GM12873 (cell line): ENCODE results near the gene CUX1.

Source experiments
- CTCF ChIP-seq: IDR thresholded peaks from 2 replicates; pipeline ENCODE4 v1.5.1; 2012; ENCODE audit warnings: low read depth, mild to moderate bottlenecking, moderate library complexity, low read length, control low read depth; ENCODE audit not compliant: insufficient read depth; ENCODE audit errors: missing control alignments

Gene CUX1

GRCh38 chr7:102018876-102019275 lies 201.4 kb downstream of the CUX1 start:
- TF ChIP-seq CTCF: no peak

- TF ChIP-seq CTCF: no peak
These were observed 202.0 kb downstream of the CUX1 start for GRCh38 chr7:102019461-102019860.

- no peak for TF ChIP-seq CTCF
These were observed 204.6 kb downstream of the CUX1 start for GRCh38 chr7:102021841-102022618.

- TF ChIP-seq CTCF: no peak
These were observed 206.8 kb downstream of the CUX1 start for GRCh38 chr7:102024005-102024768.

- TF ChIP-seq CTCF: no peak
These were observed 207.5 kb downstream of the CUX1 start for GRCh38 chr7:102024769-102025391.

GRCh38 chr7:102028206-102028826 lies 210.9 kb downstream of the CUX1 start:
- no peak for TF ChIP-seq CTCF

GRCh38 chr7:102029616-102030015 lies 212.2 kb downstream of the CUX1 start:
- no peak for TF ChIP-seq CTCF
